Epithelial cell of prostate (primary cell): Measurements from ENCODE around the gene FAM20B.
A peak's percentile ranks its signal among the peaks of the same experiment; 100 is the strongest.

Experiments used
- DNase-seq: peaks from one replicate; pipeline ENCODE4 v3.0.0-alpha.2; 2011; ENCODE audit warnings: low read depth, low spot score
- H3K27ac ChIP-seq: fragments of 450-650 bp; 2 replicates; pipeline ENCODE4 v1.5.1; 2017; ENCODE audit warnings: mild to moderate bottlenecking

FAM20B gene

GRCh38 chr1:179083533-179083932 is 57.8 kb downstream of the FAM20B start:
- H3K27ac ChIP-seq, result peak overlapping the region; percentile 70
- no peak for DNase-seq

- H3K27ac ChIP-seq, result no peak overlapping the region
- no peak for DNase-seq
Observed at GRCh38 chr1:179087665-179088064, 62.0 kb downstream of the FAM20B start.

- H3K27ac ChIP-seq, result peak overlapping the region; percentile 64
- no peak for DNase-seq
Observed at GRCh38 chr1:179089827-179090482, 64.3 kb downstream of the FAM20B start.

- H3K27ac ChIP-seq, result peak overlapping the region; percentile 64
- no peak for DNase-seq
Observed at GRCh38 chr1:179090522-179090921, 64.8 kb downstream of the FAM20B start.

GRCh38 chr1:179090923-179091322 is 65.2 kb downstream of the FAM20B start:
- no peak for DNase-seq
- H3K27ac ChIP-seq, result peak overlapping the region; percentile 64

- peak overlapping the region; percentile 64 for H3K27ac ChIP-seq
- no peak for DNase-seq
Observed at GRCh38 chr1:179091691-179092165, 66.0 kb downstream of the FAM20B start.

GRCh38 chr1:179092896-179093461 is 67.3 kb downstream of the FAM20B start:
- no peak for DNase-seq
- peak overlapping the region; percentile 64 for H3K27ac ChIP-seq

GRCh38 chr1:179094818-179095217 is 69.1 kb downstream of the FAM20B start:
- no peak overlapping the region for H3K27ac ChIP-seq

GRCh38 chr1:179095377-179095776 is 69.7 kb downstream of the FAM20B start:
- DNase-seq, result no peak
- H3K27ac ChIP-seq, result no peak overlapping the region

More at GRCh38 chr1:179094818-179095217, 69.1 kb downstream of the FAM20B start:
- DNase-seq, result no peak

- H3K27ac ChIP-seq, result no peak overlapping the region
- no peak for DNase-seq
Observed at GRCh38 chr1:179095924-179096323, 70.2 kb downstream of the FAM20B start.

GRCh38 chr1:179099891-179100290 is 74.2 kb downstream of the FAM20B start:
- no peak for DNase-seq
- H3K27ac ChIP-seq, result no peak overlapping the region

- H3K27ac ChIP-seq, result no peak overlapping the region
- no peak for DNase-seq
Observed at GRCh38 chr1:179101566-179101965, 75.9 kb downstream of the FAM20B start.

- DNase-seq, result no peak
- H3K27ac ChIP-seq, result no peak overlapping the region
Observed at GRCh38 chr1:179103999-179104398, 78.3 kb downstream of the FAM20B start.

GRCh38 chr1:179104611-179105250 is 79.0 kb downstream of the FAM20B start:
- no peak overlapping the region for H3K27ac ChIP-seq

GRCh38 chr1:179105393-179105792 is 79.7 kb downstream of the FAM20B start:
- DNase-seq, result no peak
- H3K27ac ChIP-seq, result no peak overlapping the region

More at GRCh38 chr1:179104611-179105250, 79.0 kb downstream of the FAM20B start:
- no peak for DNase-seq

- no peak for DNase-seq
Observed at GRCh38 chr1:179107706-179108629, 82.3 kb downstream of the FAM20B start.

GRCh38 chr1:179108644-179109043 is 83.0 kb downstream of the FAM20B start:
- no peak for DNase-seq
- H3K27ac ChIP-seq, result no peak overlapping the region

More at GRCh38 chr1:179107706-179108629, 82.3 kb downstream of the FAM20B start:
- H3K27ac ChIP-seq, result no peak overlapping the region

- no peak overlapping the region for H3K27ac ChIP-seq
- no peak for DNase-seq
Observed at GRCh38 chr1:179115181-179115580, 89.5 kb downstream of the FAM20B start.

- H3K27ac ChIP-seq, result peak overlapping the region; percentile 19
- DNase-seq, result no peak
Observed at GRCh38 chr1:179119513-179119912, 93.8 kb downstream of the FAM20B start.

- no peak overlapping the region for H3K27ac ChIP-seq
- DNase-seq, result no peak
Observed at GRCh38 chr1:179120736-179121135, 95.0 kb downstream of the FAM20B start.
